Measurements from ENCODE around the gene RABGEF1. TPM values are rescaled to one million over a fixed set of nuclear protein-coding genes. Genes with fewer than 3 reads are reported as not detected.
"Not testable (repeated sequence)": the region's sequence is repeated elsewhere in the genome, so short reads cannot be mapped to it uniquely, and the experiment has no call there.

Gene RABGEF1
- total RNA-seq, 1 donor from 2014 or later, result 8.4 TPM

GRCh38 chr7:66734006-66734405 is 6.5 kb upstream of the RABGEF1 start:
- ATAC-seq, result no peak

GRCh38 chr7:66735154-66735553 is 5.4 kb upstream of the RABGEF1 start:
- ATAC-seq (no peak), DNase-seq (ENCODE audit: low spot score) (no peak)

More at GRCh38 chr7:66734006-66734405, 6.5 kb upstream of the RABGEF1 start:
- DNase-seq (ENCODE audit: low spot score), result no peak

DNA sequence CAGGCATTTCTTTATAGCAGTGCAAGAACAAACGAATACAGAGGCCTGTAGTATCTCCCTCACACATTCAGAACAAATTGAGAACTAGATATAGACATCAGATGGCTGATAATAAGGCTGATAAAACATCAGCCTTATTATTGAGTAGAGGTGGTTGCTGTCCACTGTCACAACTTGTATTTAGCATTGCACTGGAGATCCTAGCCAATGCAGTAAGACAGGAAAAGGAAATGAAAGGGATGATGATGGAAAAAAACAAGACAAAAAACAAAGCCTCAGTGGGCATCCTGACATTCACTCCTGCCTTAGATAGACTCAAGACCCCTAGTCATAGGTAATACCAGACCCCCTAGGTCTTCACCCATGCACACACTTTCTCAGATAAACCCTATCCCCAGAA is 4.7 kb upstream of the RABGEF1 start:
- ATAC-seq, result no peak
- DNase-seq (ENCODE audit: low spot score), result no peak

- no peak for ATAC-seq
- DNase-seq (ENCODE audit: low spot score), result no peak
Observed at GRCh38 chr7:66736892-66737291, 3.6 kb upstream of the RABGEF1 start.

GRCh38 chr7:66737667-66738066 is 2.9 kb upstream of the RABGEF1 start:
- ATAC-seq (no peak), DNase-seq (ENCODE audit: low spot score) (no peak)

- DNase-seq (ENCODE audit: low spot score) (no peak), ATAC-seq (no peak)
Observed at GRCh38 chr7:66739477-66739876, 1.1 kb upstream of the RABGEF1 start.

- ATAC-seq, result peak; percentile 3
Observed at GRCh38 chr7:66739953-66740301, 606 bp upstream of the RABGEF1 start.

DNA sequence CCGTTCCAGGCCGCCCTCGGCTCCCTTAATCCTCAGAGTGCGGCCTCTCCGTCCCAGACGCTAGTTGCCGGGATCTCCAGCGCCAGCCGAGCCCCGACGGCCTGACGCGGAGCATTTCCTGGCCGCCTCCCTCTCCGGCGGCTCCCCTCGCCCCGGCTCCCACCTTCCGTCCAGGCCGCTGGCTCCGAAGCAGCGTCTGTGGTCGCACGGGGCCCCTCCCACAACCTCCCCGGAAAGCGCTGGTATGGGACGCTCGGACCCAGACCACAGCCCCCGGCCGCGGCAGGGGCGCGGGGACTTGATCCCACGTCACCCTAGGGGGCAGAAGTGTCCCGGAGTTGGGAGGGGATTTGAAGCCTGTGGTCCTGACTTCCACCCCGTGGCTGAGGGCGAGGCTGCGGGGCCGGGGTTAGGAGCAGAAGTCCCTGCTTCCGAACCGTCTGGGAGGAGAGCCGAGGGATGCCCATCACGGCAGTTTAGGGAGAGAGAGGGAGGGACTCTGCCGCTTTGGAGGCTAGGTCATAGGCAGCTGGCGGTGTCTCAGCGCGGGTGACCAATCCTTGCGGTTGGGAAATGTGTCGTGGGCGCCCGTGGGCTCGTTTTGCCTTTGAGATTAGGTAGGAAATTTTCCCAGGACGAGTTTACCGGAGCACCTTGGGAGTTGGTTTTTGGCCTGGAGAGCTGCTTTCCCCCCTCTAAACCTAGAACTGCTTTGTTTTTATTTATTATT is 612 bp downstream of the RABGEF1 start:
- peak; percentile 58 for ATAC-seq
- DNase-seq (ENCODE audit: low spot score), result peak; percentile 68

More at GRCh38 chr7:66739953-66740301, 606 bp upstream of the RABGEF1 start:
- DNase-seq (ENCODE audit: low spot score), result no peak

- ATAC-seq, result no peak
- DNase-seq (ENCODE audit: low spot score), result no peak
Observed at GRCh38 chr7:66741710-66742049, 1.1 kb downstream of the RABGEF1 start.

DNA sequence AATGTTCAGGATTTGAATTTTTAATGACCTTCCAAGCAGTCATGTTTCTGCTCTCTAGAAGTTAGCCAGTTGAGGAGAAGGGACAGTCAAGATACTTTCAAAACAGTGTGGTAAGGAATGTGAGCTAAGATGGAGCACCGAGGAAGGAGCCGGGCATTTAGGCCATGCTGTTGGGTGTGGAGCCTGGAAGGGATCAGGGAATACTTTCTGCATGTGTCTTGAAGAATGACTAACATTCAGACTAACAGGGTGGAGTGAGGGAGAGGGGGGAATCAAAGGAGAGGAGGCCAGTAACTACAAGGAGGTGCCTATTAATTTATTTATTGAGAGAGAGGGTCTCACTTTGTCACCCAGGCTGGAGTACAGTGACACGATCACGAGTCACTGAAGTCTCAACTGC is 1.8 kb downstream of the RABGEF1 start:
- not testable (repeated sequence) for ATAC-seq; DNase-seq (ENCODE audit: low spot score)

DNA sequence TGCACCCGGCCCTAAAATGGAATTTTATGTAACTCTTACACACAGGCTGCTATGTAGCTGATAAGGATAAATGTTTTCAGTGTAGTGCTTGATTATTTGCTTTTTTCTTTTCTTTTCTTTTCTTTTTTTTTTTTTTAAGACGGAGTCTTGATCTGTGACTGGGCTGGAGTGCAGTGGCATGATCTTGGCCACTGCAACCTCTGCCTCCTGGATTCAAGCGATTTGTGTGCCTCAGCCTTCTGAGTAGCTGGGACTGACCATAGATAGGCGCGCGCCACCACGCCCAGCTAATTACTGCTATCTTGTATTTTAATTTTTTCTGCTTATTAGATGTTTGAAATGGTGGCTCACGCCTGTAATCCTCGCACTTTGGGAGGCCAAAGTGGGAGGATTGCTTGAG is 3.4 kb downstream of the RABGEF1 start:
- no peak for DNase-seq (ENCODE audit: low spot score)
- ATAC-seq, result no peak

DNA sequence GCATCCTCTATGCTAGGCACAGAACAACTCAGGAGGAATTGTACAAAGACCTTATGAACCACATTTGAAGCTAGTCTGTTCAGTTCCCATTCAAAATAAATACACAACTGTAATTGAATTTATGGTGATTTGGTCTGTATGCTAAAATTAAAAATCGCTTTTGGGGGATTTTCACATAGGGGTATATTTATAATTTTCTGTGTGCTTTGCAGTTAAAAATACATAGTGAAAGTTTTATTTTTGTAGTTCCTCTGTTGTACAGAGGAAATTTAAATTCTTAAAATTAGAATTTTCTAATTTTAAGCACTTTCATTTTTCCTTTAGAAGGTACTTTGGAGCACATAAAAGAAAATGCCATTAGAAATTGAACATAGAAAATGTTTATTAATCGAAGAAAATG is 6.9 kb downstream of the RABGEF1 start:
- ATAC-seq (no peak), DNase-seq (ENCODE audit: low spot score) (no peak)

DNA sequence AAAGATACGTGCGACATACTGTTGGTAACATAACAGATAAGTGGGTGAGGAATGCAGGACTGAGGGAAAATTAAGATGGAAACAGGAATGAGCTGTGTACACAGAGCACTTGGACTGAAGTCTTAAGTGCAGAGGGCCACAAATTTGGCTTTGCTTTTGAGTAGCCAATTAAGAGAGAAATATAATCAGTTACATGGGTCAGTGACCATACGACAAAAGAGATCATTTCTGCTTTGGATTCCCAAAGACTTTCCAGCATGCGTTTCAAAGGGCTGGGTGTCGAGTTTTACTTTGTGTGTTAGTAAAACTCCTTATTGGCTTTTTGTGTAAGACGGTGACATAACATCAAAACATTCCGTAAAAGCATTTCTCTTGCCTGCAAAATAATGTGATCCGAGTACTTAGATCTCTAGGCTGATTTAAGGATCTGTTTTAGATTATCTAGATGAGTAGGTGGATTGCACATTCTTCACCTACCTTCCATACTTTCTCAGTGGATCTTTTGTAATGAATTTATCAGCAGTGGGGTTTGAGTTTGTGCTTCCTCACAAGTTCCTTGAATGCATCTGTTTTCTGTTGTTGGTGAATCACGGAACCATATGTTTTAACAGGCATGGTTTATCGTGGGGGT is 7.5 kb downstream of the RABGEF1 start:
- ATAC-seq, result peak; percentile 35
- DNase-seq (ENCODE audit: low spot score), result no peak

DNA sequence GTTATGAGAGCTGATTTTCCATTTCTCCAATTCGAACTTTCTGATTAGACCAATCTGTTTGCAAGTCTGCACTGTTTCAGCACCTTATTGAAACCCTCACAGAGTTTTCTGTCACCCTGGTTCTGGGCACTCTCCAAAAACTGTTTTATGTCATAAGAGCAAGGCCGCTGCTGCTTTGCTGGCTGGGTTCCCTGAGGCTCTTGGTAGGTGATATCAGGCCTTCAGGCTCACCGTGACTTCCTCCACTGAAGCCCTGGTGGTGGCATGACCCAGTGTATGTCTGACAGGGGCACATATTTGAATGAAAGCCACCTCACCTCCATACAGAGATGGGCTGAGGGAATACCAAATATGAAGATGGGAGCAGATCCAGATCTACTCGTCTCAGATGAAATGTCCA is 8.3 kb downstream of the RABGEF1 start:
- ATAC-seq (peak; percentile 93), DNase-seq (ENCODE audit: low spot score) (peak; percentile 68)

DNA sequence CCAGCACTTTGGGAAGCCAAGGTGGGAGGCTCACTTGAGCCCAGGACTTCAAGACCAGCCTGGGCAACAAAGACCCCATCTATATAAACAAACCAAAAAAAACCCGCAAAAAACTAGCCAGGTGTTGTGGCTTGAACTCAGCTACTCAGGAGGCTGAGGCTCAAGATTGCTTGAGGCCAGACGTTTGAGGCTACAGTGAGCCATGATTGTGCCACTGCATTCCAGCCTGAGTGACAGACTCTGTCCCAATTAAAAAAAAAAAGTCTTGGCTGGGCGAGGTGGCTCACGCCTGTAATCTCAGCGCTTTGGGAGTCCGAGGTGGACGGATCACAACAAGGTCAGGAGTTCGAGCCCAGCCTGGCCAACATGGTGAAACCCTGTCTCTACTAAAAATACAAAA is 11.4 kb downstream of the RABGEF1 start:
- ATAC-seq, result no peak
- no peak for DNase-seq (ENCODE audit: low spot score)

- no peak for ATAC-seq
- no peak for DNase-seq (ENCODE audit: low spot score)
Observed at GRCh38 chr7:66754541-66754940, 14.0 kb downstream of the RABGEF1 start.

DNA sequence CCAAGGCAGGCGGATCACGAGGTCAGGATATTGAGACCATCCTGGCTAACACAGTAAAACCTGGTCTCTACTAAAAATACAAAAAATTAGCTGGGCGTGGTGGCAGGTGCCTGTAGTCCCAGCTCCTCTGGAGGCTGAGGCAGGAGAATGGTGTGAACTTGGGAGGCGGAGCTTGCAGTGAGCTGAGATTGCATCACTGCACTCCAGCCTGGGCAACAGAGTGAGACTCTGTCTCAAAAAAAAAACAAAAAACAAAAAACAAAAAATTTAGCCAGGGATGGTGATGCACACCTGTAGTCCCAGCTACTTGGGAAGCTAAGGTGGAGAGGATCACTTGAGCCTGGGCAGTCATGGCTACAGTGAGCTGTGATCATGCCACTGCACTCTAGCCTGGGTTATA is 14.5 kb downstream of the RABGEF1 start:
- DNase-seq (ENCODE audit: low spot score); ATAC-seq: not testable (repeated sequence)

DNA sequence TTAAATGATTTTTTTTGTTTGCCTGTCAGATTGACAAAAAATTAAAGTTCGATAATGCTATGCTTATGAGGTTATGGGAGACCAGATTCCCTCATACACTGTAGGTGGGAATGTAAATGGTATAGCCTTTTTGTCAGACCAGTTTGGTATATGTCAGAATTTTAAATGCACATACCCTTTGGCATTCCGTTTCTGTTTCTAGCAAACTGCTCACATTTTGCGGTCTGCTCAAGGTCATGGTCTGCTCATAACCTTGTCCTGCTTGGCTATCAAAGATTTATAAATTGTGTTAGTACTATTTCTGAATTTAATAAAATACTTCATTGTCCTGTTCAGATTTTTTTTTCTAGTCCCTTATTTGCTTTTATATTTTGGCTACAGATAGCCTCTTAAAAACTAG is 15.7 kb downstream of the RABGEF1 start:
- DNase-seq (ENCODE audit: low spot score), result not testable (repeated sequence)
- ATAC-seq, result peak; percentile 34

DNA sequence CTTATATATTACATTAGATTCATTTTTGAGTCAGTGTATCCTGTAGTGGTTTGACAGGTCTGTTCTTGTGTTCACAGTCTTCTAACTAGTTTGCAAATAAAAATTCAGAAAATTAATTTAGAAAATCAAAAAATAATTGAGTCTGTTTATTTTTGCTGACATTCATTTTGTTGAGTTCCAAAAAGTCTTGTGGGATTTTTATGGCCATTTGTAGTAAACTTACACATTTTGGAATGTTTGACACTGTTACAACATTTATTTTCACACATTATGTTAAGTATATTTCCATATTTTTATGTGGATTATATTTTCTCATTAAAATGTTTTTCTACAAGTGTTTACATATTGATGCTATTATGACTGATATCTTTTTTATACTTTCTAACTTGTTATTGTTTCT is 16.4 kb downstream of the RABGEF1 start:
- DNase-seq (ENCODE audit: low spot score), result no peak
- no peak for ATAC-seq

GRCh38 chr7:66757939-66758338 is 17.4 kb downstream of the RABGEF1 start:
- ATAC-seq, result peak; percentile 52
- no peak for DNase-seq (ENCODE audit: low spot score)

GRCh38 chr7:66758950-66759628 is 18.6 kb downstream of the RABGEF1 start:
- no peak for DNase-seq (ENCODE audit: low spot score)
- peak; percentile 30 for ATAC-seq

DNA sequence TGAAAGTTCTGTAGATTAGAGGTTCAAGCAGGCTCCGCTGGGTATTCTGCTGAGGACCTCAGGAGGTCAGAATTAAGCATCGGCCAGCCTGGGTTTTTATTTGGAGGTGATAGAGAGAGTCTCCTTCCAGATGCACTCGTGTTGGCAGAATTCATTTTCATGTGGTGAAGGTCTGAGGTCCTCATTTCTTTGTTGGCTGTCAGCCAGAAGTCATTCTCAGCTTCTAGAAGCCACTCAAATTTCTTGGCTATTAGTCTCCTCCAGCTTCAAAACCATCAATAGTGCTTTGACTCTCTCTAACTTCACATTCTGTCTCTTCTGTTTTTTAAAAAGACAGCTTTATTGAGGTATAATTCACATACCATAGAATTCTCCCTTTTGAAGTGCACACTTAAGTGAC is 22.6 kb downstream of the RABGEF1 start:
- not testable (repeated sequence) for ATAC-seq; DNase-seq (ENCODE audit: low spot score)
